Measurements from ENCODE around the gene SUPT6H.
A peak's percentile ranks its signal among the peaks of the same experiment; 100 is the strongest.

Gene SUPT6H

DNA sequence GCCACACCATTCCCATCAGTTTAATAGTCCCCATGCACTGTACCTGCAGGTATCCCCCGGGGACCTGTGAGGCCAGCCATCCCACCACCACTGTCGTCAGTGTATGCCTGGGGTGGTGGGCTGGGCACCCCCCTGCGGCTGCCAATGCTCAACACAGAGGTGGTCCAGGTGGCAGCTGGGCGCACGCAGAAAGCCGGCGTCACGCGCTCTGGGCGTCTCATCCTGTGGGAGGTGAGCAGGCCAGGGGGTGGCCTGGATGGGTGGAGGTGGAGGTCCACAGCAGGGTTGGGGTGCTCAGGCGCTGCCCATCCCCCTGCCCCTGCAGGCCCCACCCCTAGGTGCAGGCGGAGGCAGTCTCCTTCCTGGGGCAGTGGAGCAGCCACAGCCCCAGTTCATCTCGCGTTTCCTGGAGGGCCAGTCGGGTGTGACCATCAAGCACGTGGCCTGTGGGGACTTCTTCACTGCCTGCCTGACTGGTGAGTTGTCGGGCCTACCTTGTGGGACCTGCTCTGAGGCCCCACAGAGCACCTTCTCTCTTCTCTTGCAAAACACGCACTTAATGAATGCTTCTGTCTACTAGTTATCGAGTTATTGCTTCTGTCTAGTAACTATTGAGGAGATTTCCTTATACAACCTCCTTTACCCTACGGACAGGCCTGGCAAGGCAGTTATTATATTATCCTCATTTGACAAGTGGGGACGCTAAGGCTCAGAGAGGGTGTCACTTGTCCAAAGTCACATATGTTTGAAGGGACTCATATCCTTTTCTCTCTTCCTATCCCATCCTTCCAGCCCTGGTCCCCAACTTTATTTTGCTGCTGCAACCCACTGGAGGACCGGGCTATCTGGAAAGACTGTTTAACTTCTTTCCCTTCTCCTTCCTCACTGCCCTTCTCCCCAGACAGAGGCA lies 76.0 kb downstream of the SUPT6H start:
- no peak for DNase-seq (ENCODE audit: low read depth)

DNA sequence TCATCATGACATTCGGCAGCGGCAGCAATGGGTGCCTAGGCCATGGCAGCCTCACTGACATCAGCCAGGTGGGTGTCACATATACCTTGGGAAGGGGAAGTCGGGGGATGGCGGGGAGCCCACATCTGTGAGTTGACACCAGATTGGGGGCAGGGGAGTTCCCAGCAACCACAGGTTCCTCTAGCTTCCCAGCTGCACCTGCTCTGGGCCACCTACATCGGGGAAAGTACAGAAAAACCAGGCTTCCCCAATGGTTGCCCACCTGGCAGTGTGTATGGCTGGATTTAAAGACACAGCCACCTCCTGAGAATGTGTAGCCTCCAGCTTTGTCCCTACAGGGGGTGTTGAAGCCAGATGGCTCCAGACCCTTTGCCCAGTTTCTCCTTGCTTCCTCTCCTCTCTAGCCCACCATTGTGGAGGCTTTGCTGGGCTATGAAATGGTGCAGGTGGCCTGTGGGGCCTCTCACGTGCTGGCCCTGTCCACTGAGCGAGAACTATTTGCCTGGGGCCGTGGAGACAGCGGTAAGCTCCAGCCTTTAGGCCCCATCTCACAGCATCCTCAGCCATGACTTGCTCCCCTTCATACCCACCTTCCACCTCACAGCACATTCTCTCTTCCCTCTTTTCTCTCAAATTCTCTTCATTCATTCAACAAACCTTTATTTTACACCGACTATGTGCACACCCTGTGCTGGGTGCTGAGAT lies 76.8 kb downstream of the SUPT6H start:
- DNase-seq (ENCODE audit: low read depth), result no peak

DNA sequence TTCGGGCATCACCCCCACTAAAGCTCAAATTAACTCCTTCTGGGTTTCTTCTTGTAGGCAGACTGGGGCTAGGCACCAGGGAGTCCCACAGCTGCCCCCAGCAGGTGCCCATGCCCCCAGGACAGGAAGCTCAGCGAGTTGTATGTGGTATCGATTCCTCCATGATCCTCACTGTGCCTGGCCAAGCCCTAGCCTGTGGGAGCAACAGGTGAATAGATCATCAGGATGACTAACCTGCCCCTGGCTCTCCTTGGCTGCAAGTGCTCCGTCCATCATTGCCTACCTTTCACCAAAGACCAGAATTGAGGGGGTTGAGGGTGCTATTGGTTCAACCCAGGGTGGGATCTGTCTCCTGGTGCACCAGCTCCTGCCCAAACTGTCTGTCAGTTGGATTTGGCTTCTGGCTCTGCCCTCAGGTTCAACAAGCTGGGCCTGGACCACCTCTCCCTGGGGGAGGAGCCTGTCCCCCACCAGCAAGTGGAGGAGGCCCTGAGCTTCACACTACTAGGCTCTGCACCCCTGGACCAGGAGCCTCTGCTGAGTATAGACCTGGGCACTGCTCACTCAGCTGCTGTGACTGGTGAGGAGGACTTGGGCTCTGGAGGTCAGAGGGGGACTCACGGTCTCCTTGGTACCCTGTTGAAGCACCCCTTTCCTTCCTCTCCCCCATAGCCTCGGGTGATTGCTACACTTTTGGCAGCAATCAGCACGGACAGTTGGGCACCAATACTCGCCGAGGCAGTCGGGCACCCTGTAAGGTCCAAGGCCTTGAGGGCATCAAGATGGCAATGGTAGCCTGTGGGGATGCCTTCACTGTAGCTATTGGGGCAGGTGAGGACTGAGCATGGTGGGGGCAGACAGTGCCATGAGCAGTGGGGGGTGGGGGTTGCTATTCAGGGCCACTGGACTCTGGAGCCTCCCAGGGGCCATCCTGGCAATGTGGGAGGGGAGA lies 78.7 kb downstream of the SUPT6H start:
- DNase-seq (ENCODE audit: low read depth), result no peak

DNA sequence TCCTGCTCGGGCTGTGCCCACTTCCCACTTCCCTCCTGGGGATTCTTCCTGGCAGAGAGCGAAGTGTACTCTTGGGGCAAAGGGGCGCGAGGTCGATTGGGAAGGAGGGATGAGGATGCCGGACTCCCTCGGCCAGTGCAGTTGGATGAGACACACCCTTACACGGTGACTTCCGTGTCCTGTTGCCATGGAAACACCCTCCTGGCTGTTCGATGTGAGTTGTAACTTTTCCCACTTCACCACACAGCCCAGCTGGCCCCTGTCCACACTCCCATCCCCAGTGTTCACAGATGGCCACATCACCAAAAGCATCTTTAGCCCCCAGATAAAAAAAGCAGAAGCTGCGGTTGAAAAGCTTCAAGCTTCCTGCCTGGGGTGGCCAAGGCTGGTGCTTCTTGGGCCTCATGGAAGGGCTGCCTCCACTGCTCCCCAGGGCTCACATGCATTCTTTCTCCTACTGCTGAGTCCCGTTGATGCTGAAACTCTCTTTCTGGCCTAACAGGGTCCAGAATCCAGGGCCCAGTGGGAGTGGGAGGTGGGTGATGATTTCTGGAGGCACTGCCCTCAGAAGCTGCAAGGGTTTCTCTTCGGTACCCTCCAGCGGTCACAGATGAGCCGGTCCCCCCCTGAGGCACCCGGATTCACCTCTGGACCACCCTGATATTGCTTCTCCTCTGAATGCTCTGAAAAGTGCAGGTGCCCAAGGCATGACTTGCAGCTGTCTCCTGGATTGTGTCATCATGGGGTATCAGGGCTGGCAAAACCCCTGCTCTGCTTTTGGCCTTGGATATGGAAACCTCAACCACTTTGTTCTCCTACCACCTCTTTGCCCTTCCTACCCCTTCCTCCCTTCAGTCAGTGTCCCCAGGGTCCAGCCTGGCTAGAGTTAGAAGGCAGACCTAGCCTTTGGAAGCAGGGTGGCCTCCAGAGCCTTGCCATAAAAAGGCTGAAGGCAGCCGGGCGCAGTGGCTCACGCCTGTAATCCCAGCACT lies 79.6 kb downstream of the SUPT6H start:
- DNase-seq (ENCODE audit: low read depth), result no peak

DNA sequence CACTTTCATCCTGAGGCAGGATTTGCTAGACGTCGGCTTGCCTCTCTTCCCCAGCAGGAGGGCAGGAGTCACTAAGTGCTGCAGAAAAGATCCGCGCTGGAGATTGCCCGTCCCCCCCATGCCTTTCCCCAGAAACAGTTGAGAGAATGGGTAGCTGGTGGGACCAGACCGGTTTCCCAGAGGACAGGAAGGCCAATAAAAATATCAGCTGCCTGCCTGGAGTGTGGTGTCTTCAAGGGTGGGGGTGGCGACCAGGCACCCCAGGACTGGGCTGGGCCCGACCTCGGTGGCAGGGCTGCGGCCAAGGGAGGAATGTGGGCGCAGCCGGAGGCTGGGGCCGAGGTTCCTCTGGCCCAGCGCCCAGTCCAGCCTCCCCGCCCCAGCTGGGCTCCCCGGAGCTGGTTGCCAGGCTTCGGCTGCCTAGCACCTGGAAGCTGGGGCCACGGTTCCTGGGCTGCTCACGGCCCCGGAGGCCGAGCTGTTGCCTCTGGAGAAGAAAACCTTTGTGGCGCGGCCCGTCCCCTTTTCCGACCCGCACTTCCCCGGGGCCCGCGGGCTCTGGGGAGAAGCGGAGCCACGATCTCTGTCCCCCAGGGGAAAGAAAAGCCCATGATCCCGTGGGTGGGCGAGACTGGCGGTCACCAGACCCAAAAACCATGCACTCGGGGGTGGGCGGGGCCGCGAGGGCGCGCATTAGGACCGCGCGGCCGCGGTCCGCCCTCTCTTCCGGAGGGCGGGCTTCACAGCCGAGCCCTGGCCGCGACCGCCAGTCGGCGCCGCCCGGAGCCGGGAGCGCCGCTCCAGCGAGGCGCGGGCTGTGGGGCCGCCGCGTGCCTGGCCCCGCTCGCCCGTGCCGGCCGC lies 81.5 kb downstream of the SUPT6H start, which contains the start of gene TRAF4:
TRAF4 (plus strand) TSS at position 769 of the 861 bp plus-strand sequence. CDS start 102 bp downstream, outside the sequence.
- DNase-seq (ENCODE audit: low read depth), result peak; percentile 61

DNA sequence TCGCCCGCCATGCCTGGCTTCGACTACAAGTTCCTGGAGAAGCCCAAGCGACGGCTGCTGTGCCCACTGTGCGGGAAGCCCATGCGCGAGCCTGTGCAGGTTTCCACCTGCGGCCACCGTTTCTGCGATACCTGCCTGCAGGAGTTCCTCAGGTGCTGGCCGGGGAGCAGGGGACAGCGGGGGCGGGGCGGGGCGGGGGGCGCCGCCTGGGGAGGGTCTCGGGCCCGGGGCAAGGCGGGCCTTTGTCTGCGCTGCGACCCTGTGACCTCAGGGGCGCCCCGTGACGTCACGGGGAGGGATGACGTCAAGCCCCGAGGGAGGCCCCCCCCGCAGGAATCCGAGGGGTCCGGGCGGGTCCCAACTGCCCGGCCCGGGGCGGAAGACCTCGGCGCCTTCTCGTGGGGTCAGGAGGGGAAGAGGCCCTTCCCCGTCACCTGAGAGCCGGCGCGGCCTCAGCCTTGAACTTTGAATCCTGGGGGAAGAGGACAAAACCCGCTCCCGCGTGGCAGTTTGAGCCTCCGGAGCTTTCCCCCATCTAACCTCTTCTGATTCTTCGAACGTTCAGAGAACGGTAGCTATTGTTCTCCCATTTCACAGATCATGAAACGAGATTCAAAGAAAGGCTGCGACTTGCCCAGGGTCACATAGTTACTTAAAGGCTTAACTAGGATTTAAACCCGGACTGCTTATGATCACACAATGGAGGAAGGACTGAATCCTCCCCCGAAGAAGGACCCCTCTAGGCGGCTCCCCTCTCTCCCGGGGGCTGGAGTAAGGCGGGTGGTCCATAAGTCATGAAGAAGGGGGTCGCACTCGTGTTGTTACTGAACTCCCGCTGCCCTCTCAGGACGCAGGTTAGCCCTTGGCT lies 82.3 kb downstream of the SUPT6H start:
- no peak for DNase-seq (ENCODE audit: low read depth)

DNA sequence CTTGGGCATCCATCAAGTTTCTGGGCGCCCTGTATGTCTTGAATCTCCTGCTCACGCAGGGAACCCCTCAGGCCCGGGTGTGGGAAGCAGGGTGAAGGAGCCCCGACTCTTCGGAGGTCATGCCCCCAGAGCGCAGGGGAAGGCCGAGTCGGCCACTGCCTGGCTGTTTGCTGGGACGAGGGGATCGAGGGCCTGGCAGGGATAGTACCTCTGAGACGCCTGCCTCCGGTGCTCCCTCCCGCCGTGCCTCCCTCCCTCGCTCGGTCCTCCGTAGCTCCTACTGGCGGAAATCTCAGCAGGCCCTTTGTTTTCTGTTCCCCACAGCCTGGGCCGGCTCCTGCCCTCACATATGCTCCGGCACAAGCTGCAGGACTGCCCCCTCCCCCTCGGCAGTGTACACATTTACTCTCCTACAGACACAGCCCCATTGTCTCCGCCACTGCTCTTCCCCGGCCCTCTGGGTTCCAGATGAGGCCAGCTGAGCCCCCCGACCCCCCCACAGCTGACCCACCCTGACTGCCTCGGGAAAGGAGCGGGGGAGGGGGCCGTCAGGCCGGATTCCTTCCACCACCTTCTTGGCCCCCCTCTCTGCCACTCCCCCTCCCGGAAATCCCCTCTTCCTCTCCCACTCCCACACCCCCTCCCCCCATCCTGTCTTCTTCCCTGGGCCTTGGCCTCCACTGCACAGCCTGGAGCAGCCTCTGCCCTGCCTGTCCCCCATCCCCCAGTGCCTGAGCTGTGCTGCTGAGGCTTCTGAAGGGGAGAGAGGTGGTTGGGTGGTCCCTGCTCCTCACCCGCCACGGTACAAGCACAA lies 83.2 kb downstream of the SUPT6H start:
- DNase-seq (ENCODE audit: low read depth), result no peak

DNA sequence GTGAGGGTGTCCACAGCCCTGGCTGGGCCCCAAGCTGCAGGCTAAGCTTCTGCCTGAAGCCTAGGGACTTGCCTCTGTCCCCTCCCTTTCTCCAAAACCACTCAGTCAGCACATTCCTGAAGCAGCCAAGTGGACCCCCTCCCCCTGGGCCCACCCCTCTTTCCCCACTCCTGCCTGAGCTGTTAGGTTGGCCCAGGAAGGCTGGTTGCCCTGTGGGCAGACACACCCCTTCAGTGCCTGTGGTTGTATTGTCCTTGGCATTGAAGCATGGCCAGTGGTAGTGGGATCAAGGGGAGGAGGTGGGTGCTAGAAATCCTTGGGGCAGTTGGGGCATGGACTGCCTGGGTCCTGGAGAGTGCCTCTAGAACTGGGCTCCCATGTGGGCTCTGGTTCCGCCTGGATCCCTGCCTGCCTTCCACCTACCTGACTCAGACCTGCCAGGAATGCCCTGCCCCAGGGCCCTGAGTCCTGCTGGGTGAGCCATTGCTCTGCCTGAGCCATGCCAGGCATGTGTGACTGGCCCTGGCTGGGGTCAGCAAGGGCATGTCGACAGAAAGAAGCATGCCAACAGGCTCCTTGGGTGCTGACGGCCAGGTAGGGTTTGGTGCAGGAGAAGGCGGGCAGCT lies 83.9 kb downstream of the SUPT6H start:
- DNase-seq (ENCODE audit: low read depth), result no peak

DNA sequence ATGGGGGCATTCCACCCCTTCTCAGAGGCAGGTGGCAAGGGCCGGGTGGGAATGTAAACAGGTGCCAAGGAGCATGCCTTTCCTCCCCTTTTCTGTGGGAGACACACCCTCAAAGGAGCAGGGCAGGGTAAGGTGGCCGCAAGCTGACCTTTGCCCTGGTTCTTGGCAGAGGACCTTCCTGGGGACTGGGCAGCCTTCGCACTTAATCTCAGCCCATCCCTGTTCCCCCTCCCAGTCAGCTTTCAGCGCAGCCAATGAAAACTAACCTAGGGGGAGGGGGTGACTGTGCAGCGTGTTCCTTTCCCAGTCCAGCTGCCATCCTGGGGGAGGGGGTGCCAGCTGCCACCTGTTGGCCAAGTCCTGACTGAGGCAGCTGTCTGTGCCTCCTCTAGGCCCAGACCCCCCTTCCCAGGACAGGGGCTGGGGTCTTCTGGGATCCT lies 84.6 kb downstream of the SUPT6H start:
- no peak for DNase-seq (ENCODE audit: low read depth)

DNA sequence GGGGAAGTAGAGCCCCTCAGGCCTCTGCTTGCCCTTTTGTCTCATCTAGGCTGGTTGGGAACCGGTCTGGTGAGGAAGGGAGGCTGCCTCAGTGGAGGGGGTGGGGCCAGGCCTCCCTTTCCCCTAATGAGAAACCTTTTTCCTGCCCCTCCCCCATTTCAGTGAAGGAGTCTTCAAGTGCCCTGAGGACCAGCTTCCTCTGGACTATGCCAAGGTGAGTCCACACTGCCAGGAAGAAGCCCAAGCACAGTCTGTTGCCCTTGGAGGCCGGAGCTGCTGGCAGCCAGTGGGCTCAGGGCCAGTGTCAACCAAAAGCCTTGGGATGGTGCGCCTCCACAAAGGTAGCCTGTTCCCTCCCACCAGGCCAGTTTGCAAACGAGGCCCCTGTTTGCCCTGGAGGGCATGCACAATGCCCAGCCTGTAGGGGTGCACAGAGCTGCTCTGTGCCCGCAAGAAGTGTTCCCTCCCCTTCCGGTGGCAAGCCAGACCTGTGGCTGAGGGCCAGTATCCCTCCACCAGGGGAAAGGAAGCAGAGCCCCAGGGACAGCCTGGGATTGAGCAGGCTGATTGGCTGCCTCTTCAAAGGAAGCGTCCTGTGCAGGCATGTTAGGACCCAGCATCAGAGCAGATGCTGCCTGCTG lies 85.2 kb downstream of the SUPT6H start:
- DNase-seq (ENCODE audit: low read depth), result no peak

DNA sequence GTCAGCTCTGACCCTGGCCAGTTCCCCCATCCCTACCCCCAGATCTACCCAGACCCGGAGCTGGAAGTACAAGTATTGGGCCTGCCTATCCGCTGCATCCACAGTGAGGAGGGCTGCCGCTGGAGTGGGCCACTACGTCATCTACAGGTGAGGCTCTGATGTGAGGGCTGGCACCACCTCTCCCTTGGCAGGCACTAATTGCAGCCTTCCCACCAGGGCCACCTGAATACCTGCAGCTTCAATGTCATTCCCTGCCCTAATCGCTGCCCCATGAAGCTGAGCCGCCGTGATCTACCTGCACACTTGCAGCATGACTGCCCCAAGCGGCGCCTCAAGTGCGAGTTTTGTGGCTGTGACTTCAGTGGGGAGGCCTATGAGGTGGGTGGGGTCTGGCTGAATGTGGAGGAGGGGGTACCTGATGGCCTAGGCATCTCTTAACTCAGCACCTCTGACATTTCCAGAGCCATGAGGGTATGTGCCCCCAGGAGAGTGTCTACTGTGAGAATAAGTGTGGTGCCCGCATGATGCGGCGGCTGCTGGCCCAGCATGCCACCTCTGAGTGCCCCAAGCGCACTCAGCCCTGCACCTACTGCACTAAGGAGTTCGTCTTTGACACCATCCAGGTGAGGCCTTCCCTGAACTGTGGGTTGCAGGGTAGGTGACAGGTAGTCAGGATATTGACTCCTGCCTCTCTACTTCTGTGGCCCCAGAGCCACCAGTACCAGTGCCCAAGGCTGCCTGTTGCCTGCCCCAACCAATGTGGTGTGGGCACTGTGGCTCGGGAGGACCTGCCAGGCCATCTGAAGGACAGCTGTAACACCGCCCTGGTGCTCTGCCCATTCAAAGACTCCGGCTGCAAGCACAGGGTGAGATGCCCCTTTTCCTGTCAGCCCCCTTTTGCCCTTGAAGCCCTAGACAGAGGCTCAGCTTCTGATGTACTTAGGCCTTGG lies 86.1 kb downstream of the SUPT6H start:
- no peak for DNase-seq (ENCODE audit: low read depth)

DNA sequence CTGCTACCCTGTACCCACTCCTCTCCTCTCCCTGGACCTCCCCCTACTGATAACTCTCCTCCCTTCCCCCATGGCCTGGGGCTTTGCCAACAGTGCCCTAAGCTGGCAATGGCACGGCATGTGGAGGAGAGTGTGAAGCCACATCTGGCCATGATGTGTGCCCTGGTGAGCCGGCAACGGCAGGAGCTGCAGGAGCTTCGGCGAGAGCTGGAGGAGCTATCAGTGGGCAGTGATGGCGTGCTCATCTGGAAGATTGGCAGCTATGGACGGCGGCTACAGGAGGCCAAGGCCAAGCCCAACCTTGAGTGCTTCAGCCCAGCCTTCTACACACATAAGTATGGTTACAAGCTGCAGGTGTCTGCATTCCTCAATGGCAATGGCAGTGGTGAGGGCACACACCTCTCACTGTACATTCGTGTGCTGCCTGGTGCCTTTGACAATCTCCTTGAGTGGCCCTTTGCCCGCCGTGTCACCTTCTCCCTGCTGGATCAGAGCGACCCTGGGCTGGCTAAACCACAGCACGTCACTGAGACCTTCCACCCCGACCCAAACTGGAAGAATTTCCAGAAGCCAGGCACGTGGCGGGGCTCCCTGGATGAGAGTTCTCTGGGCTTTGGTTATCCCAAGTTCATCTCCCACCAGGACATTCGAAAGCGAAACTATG lies 87.0 kb downstream of the SUPT6H start:
- no peak for DNase-seq (ENCODE audit: low read depth)

DNA sequence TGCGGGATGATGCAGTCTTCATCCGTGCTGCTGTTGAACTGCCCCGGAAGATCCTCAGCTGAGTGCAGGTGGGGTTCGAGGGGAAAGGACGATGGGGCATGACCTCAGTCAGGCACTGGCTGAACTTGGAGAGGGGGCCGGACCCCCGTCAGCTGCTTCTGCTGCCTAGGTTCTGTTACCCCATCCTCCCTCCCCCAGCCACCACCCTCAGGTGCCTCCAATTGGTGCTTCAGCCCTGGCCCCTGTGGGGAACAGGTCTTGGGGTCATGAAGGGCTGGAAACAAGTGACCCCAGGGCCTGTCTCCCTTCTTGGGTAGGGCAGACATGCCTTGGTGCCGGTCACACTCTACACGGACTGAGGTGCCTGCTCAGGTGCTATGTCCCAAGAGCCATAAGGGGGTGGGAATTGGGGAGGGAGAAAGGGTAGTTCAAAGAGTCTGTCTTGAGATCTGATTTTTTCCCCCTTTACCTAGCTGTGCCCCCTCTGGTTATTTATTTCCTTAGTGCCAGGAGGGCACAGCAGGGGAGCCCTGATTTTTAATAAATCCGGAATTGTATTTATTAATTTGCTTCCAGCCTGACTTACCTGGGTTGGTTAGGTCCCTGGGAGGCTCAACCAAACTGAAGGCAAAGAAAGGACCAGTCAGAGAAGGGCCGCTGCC lies 87.6 kb downstream of the SUPT6H start:
- DNase-seq (ENCODE audit: low read depth), result no peak

DNA sequence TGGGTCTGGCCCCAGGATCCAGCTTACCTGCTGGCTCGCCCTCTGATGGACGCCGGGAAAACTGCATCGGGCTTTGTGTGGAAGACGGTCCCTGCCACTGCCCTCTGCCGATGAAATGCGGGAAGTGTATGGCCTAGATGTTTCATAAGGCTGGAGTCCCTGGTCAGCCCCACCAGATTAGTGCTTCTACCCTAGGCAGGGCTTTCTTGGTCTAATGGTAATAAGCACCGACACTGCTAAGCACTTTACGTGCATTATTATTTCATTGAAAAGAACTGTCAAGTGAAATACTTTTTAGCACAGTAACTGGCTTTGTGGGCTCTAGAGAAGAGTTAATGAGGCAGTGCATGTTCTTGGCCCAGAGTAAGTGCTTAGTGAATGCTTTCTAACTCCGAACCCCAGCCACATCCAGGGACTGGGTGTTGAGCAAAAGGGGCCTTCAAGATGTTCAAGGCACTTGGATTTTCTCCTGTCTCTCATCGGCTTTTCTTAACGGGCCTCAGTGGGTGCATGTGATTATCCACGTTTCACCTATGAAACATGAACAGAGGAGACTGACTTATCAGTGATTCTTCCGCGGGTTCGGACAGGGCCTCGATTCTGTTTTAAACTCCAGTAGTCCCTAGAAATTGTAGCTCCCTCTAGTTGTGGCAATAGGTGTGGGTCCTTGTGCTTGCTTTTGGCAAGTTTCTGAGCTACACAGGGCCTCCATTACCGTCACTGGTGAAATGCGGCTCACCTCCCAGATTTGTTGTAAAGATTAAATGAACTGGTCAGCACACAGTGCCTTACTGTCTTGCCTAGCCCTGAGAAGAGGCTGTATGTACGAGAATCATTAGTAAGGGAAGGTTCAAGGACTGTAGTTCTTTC lies 88.4 kb downstream of the SUPT6H start:
- peak; percentile 79 for DNase-seq (ENCODE audit: low read depth)
